SK-N-SH treated with all-trans-retinoic acid at 6 μM for 48 hours (cell line): Measurements from ENCODE around the gene PRKG1.

Experiments
- ATAC-seq: fragments of 200-7000 bp; cut with Tn5 transposase; 3 replicates; pipeline ENCODE4 v1.9.1; 2020; ENCODE audit warnings: mild to moderate bottlenecking, moderate library complexity
- ARNTL ChIP-seq: fragments of 450-650 bp; formaldehyde crosslinking; IDR thresholded peaks from 2 replicates; pipeline ENCODE4 v1.5.0; 2020; ENCODE audit warnings: low read depth, mild to moderate bottlenecking, moderate library complexity, borderline replicate concordance
- BACH2 ChIP-seq: fragments of 250-450 bp; sonication (Bioruptor Pico); IDR thresholded peaks from 2 replicates; pipeline ENCODE4 v1.9.0; 2021; ENCODE audit warnings: mild to moderate bottlenecking, borderline replicate concordance
- CSDC2 ChIP-seq: fragments of 250-450 bp; sonication (Bioruptor Pico); IDR thresholded peaks from 2 replicates; pipeline ENCODE4 v1.5.0; 2020; ENCODE audit warnings: mild to moderate bottlenecking, moderate library complexity
- ESRRG ChIP-seq: fragments of 250-450 bp; sonication (Bioruptor Pico); IDR thresholded peaks from 2 replicates; pipeline ENCODE4 v1.6.1; 2021; ENCODE audit warnings: mild to moderate bottlenecking
- GLIS3 ChIP-seq: fragments of 250-450 bp; sonication (Bioruptor Pico); IDR thresholded peaks from 2 replicates; pipeline ENCODE4 v1.5.0; 2020; ENCODE audit warnings: mild to moderate bottlenecking, moderate library complexity
- OSR1 ChIP-seq: fragments of 250-450 bp; sonication (Bioruptor Pico); IDR thresholded peaks from 2 replicates; pipeline ENCODE4 v1.8.0; 2022; ENCODE audit warnings: moderate library complexity, mild to moderate bottlenecking, inconsistent platforms
- PPARA ChIP-seq: fragments of 250-450 bp; sonication (Bioruptor Pico); IDR thresholded peaks from 2 replicates; pipeline ENCODE4 v1.5.0; 2020; ENCODE audit warnings: mild to moderate bottlenecking, borderline replicate concordance
- RARB ChIP-seq: fragments of 250-450 bp; sonication (Bioruptor Pico); IDR thresholded peaks from 2 replicates; pipeline ENCODE4 v1.8.0; 2021; ENCODE audit warnings: mild to moderate bottlenecking, moderate library complexity
- SNAI2 ChIP-seq: fragments of 250-450 bp; sonication (Bioruptor Pico); IDR thresholded peaks from 2 replicates; pipeline ENCODE4 v1.5.0; 2020; ENCODE audit warnings: mild to moderate bottlenecking, moderate library complexity
- TCF4 ChIP-seq: fragments of 250-450 bp; sonication (Bioruptor Pico); IDR thresholded peaks from 2 replicates; pipeline ENCODE4 v1.8.0; 2021; ENCODE audit warnings: mild to moderate bottlenecking, moderate library complexity, borderline replicate concordance
- TOX ChIP-seq: fragments of 250-450 bp; sonication (Bioruptor Pico); IDR thresholded peaks from 2 replicates; pipeline ENCODE4 v1.8.0; 2021; ENCODE audit warnings: mild to moderate bottlenecking, moderate library complexity, borderline replicate concordance
- ZC3H10 ChIP-seq: fragments of 250-450 bp; sonication (Bioruptor Pico); IDR thresholded peaks from 2 replicates; pipeline ENCODE4 v1.5.1; 2021; ENCODE audit warnings: mild to moderate bottlenecking, moderate library complexity
- ZFP3 ChIP-seq: fragments of 250-450 bp; sonication (Bioruptor Pico); IDR thresholded peaks from 2 replicates; pipeline ENCODE4 v1.5.0; 2020; ENCODE audit warnings: mild to moderate bottlenecking, moderate library complexity
- ZFP30 ChIP-seq: fragments of 450-650 bp; formaldehyde crosslinking; IDR thresholded peaks from 2 replicates; pipeline ENCODE4 v1.5.0; 2022; ENCODE audit warnings: mild to moderate bottlenecking, moderate library complexity
- ZNF565 ChIP-seq: fragments of 450-650 bp; formaldehyde crosslinking; conservative IDR thresholded peaks from 2 replicates; pipeline ENCODE4 v1.5.0; 2020; ENCODE audit warnings: low read depth, mild to moderate bottlenecking, moderate library complexity
- ZNF70 ChIP-seq: fragments of 450-650 bp; formaldehyde crosslinking; IDR thresholded peaks from 2 replicates; pipeline ENCODE4 v1.5.0; 2020; ENCODE audit warnings: mild to moderate bottlenecking, moderate library complexity
- ZNF8 ChIP-seq: fragments of 450-650 bp; formaldehyde crosslinking; IDR thresholded peaks from 2 replicates; pipeline ENCODE4 v1.5.0; 2020; ENCODE audit warnings: mild to moderate bottlenecking, moderate library complexity
- TF ChIP-seq, protein P1 (sequence below): fragments of 250-450 bp; sonication (Bioruptor Pico); IDR thresholded peaks from 2 replicates; pipeline ENCODE4 v1.5.0; 2020; ENCODE audit warnings: mild to moderate bottlenecking, moderate library complexity
- TF ChIP-seq, protein P2 (sequence below): fragments of 250-450 bp; sonication (Bioruptor Pico); IDR thresholded peaks from 2 replicates; pipeline ENCODE4 v1.8.0; 2021; ENCODE audit warnings: low read depth, mild to moderate bottlenecking, moderate library complexity, borderline replicate concordance
- TF ChIP-seq, protein P3 (sequence below): fragments of 250-450 bp; sonication (Bioruptor Pico); IDR thresholded peaks from 2 replicates; pipeline ENCODE4 v1.5.1; 2020; ENCODE audit warnings: low read depth, mild to moderate bottlenecking, moderate library complexity
- TF ChIP-seq, protein P4 (sequence below): fragments of 250-450 bp; sonication (Bioruptor Pico); IDR thresholded peaks from 2 replicates; pipeline ENCODE4 v1.5.1; 2021; ENCODE audit warnings: mild to moderate bottlenecking, moderate library complexity

PRKG1 gene

DNA sequence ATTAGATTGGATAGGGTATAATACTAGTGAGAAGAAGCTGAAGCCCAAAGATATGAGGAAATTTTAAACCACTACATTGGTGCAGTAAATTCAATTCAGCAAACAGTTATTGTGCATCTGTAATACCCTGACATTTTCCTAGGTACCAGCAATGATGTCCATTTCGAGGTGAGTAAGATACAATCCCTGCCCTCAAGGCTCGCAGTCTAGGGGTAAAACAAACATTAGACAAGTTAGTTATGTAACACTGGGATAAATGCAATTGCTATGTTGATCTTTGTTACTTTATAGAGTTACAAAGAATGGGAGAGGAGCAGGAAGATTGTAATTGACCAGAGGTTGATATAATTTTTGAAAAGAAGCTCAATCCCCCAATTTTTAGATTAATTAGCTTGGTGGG is 168.1 kb downstream of the PRKG1 start:
- TF ChIP-seq, protein P1, sequence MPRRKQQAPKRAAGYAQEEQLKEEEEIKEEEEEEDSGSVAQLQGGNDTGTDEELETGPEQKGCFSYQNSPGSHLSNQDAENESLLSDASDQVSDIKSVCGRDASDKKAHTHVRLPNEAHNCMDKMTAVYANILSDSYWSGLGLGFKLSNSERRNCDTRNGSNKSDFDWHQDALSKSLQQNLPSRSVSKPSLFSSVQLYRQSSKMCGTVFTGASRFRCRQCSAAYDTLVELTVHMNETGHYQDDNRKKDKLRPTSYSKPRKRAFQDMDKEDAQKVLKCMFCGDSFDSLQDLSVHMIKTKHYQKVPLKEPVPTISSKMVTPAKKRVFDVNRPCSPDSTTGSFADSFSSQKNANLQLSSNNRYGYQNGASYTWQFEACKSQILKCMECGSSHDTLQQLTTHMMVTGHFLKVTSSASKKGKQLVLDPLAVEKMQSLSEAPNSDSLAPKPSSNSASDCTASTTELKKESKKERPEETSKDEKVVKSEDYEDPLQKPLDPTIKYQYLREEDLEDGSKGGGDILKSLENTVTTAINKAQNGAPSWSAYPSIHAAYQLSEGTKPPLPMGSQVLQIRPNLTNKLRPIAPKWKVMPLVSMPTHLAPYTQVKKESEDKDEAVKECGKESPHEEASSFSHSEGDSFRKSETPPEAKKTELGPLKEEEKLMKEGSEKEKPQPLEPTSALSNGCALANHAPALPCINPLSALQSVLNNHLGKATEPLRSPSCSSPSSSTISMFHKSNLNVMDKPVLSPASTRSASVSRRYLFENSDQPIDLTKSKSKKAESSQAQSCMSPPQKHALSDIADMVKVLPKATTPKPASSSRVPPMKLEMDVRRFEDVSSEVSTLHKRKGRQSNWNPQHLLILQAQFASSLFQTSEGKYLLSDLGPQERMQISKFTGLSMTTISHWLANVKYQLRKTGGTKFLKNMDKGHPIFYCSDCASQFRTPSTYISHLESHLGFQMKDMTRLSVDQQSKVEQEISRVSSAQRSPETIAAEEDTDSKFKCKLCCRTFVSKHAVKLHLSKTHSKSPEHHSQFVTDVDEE (CRISPR knock-in tag), result no peak
- no peak for TF ChIP-seq TCF4
- TF ChIP-seq ZFP3 (CRISPR knock-in tag), result no peak
- TF ChIP-seq, protein P2, sequence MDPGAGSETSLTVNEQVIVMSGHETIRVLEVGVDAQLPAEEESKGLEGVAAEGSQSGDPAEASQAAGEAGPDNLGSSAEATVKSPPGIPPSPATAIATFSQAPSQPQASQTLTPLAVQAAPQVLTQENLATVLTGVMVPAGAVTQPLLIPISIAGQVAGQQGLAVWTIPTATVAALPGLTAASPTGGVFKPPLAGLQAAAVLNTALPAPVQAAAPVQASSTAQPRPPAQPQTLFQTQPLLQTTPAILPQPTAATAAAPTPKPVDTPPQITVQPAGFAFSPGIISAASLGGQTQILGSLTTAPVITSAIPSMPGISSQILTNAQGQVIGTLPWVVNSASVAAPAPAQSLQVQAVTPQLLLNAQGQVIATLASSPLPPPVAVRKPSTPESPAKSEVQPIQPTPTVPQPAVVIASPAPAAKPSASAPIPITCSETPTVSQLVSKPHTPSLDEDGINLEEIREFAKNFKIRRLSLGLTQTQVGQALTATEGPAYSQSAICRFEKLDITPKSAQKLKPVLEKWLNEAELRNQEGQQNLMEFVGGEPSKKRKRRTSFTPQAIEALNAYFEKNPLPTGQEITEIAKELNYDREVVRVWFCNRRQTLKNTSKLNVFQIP, result no peak
- no peak for TF ChIP-seq CSDC2 (CRISPR knock-in tag)
- no peak for TF ChIP-seq TOX (CRISPR knock-in tag)
- TF ChIP-seq OSR1 (CRISPR knock-in tag), result no peak
- TF ChIP-seq BACH2, result no peak
- TF ChIP-seq SNAI2 (CRISPR knock-in tag), result no peak
- TF ChIP-seq ESRRG (CRISPR knock-in tag), result no peak
- no peak for TF ChIP-seq GLIS3 (CRISPR knock-in tag)
- no peak for TF ChIP-seq ZNF8 (CRISPR knock-in tag)
- no peak for TF ChIP-seq ZFP30 (CRISPR knock-in tag)
- TF ChIP-seq ZNF70 (CRISPR knock-in tag), result no peak
- ATAC-seq, result no peak

DNA sequence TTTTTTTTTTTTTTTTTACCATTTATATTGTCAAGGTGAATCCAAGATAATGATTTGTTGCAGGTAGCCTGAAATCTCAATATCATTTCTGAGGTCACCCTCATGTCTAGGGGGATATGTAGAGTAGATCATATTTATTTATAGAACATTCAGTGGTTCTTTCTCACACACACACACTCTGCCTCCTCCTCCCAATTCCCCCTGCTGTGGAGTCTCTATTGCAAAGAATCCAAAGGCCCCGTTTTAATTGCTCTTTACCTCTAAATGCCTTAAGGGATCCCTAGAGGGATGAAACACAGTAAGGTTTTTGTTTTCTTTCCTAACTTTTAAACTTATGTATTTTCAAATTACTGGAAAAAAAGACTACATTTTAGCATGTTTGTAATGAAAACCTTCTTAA is 170.0 kb downstream of the PRKG1 start:
- peak; percentile 30; the same call in 1 of the 3 replicates for ATAC-seq
- TF ChIP-seq ZFP30 (CRISPR knock-in tag) (no peak), ZNF70 (CRISPR knock-in tag) (no peak), ZFP3 (CRISPR knock-in tag) (no peak), TCF4 (no peak), ARNTL (CRISPR knock-in tag) (no peak), PPARA (CRISPR knock-in tag) (no peak), BACH2 (no peak), CSDC2 (CRISPR knock-in tag) (no peak), TOX (CRISPR knock-in tag) (no peak), ZNF565 (CRISPR knock-in tag) (no peak), RARB (CRISPR knock-in tag) (no peak), ZC3H10 (CRISPR knock-in tag) (no peak), ZNF8 (CRISPR knock-in tag) (no peak), GLIS3 (CRISPR knock-in tag) (no peak)
- TF ChIP-seq, protein P3, sequence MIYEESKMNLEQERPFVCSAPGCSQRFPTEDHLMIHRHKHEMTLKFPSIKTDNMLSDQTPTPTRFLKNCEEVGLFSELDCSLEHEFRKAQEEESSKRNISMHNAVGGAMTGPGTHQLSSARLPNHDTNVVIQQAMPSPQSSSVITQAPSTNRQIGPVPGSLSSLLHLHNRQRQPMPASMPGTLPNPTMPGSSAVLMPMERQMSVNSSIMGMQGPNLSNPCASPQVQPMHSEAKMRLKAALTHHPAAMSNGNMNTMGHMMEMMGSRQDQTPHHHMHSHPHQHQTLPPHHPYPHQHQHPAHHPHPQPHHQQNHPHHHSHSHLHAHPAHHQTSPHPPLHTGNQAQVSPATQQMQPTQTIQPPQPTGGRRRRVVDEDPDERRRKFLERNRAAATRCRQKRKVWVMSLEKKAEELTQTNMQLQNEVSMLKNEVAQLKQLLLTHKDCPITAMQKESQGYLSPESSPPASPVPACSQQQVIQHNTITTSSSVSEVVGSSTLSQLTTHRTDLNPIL (CRISPR knock-in tag), result no peak
- TF ChIP-seq, protein P4, sequence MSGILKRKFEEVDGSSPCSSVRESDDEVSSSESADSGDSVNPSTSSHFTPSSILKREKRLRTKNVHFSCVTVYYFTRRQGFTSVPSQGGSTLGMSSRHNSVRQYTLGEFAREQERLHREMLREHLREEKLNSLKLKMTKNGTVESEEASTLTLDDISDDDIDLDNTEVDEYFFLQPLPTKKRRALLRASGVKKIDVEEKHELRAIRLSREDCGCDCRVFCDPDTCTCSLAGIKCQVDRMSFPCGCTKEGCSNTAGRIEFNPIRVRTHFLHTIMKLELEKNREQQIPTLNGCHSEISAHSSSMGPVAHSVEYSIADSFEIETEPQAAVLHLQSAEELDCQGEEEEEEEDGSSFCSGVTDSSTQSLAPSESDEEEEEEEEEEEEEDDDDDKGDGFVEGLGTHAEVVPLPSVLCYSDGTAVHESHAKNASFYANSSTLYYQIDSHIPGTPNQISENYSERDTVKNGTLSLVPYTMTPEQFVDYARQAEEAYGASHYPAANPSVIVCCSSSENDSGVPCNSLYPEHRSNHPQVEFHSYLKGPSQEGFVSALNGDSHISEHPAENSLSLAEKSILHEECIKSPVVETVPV (CRISPR knock-in tag), result no peak
- TF ChIP-seq, protein P2, result no peak
- TF ChIP-seq, protein P1 (CRISPR knock-in tag), result no peak
- TF ChIP-seq, all 23 proteins: peak for 0
